ENCODE data around the gene MAB21L3. TPM values are rescaled to one million over a fixed set of nuclear protein-coding genes. Genes with fewer than 3 reads are reported as not detected.

The MAB21L3 gene
- total and polyA plus RNA-seq, 2 of the 13 experiments (the other 11 are each of a cell fraction or from before 2014, with no cell fraction given) = 0.55 to 4.1 TPM

DNA sequence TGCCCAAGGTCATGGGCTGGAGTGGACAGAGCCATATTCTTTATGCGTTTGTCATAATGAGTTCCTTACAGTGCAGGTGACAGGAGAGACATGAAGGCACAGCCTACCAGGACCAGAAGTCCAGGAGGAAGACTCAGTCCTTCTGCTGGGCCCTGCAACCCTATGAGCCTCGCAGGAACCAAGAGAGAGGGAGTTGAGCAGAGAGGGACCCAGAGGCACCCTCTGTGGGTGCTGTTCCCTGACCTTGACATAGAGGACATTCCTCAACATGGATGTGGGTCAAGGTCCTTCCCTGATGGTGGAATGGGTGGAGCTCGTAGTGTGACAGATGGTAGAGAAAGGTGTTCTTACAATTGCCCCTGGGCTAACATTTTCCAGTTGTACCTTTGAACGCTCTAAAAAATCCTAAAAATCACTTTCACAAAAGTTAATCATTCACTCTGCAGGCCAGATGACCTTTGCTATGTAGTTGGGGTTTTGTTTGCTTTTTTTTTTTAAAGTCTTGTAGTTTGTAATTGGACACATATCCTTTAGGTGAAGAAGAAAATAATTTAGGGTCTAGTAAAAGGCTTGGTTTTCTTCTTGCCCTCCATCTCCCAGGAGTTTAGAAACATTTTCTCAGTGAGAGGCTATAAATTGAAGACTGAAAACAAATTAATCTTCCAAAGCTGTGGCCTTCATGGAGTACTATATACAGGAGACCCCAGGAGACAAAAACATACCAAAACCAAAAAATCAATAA, 41.9 kb downstream of the MAB21L3 start (continued):
- TF ChIP-seq, protein P1, sequence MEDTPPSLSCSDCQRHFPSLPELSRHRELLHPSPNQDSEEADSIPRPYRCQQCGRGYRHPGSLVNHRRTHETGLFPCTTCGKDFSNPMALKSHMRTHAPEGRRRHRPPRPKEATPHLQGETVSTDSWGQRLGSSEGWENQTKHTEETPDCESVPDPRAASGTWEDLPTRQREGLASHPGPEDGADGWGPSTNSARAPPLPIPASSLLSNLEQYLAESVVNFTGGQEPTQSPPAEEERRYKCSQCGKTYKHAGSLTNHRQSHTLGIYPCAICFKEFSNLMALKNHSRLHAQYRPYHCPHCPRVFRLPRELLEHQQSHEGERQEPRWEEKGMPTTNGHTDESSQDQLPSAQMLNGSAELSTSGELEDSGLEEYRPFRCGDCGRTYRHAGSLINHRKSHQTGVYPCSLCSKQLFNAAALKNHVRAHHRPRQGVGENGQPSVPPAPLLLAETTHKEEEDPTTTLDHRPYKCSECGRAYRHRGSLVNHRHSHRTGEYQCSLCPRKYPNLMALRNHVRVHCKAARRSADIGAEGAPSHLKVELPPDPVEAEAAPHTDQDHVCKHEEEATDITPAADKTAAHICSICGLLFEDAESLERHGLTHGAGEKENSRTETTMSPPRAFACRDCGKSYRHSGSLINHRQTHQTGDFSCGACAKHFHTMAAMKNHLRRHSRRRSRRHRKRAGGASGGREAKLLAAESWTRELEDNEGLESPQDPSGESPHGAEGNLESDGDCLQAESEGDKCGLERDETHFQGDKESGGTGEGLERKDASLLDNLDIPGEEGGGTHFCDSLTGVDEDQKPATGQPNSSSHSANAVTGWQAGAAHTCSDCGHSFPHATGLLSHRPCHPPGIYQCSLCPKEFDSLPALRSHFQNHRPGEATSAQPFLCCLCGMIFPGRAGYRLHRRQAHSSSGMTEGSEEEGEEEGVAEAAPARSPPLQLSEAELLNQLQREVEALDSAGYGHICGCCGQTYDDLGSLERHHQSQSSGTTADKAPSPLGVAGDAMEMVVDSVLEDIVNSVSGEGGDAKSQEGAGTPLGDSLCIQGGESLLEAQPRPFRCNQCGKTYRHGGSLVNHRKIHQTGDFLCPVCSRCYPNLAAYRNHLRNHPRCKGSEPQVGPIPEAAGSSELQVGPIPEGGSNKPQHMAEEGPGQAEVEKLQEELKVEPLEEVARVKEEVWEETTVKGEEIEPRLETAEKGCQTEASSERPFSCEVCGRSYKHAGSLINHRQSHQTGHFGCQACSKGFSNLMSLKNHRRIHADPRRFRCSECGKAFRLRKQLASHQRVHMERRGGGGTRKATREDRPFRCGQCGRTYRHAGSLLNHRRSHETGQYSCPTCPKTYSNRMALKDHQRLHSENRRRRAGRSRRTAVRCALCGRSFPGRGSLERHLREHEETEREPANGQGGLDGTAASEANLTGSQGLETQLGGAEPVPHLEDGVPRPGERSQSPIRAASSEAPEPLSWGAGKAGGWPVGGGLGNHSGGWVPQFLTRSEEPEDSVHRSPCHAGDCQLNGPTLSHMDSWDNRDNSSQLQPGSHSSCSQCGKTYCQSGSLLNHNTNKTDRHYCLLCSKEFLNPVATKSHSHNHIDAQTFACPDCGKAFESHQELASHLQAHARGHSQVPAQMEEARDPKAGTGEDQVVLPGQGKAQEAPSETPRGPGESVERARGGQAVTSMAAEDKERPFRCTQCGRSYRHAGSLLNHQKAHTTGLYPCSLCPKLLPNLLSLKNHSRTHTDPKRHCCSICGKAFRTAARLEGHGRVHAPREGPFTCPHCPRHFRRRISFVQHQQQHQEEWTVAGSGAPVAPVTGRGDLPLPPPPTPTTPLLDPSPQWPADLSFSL (CRISPR knock-in tag; IDR thresholded peaks at IDR 0.05) = no peak
- TF ChIP-seq PBX2 (CRISPR knock-in tag; IDR thresholded peaks at IDR 0.05) (peak; percentile 26; the same call in 1 of the 2 replicates), ZNF629 (CRISPR knock-in tag; conservative IDR thresholded peaks at IDR 0.05) (peak; percentile 77), HNF1B (CRISPR knock-in tag; IDR thresholded peaks at IDR 0.05) (peak; percentile 95), REST (IDR thresholded peaks at IDR 0.05; ENCODE audit: borderline replicate concordance in 1 of 2, low read depth in 1 of 2, low read length in 2 of 2) (peak in 1 of 2 experiments; percentile 47; a peak in 1 of 4 replicates), NR2F6 (IDR thresholded peaks at IDR 0.05) (peak; percentile 91), NR2F6 (CRISPR knock-in tag; IDR thresholded peaks at IDR 0.05) (peak; percentile 92), TARDBP (CRISPR knock-in tag; IDR thresholded peaks at IDR 0.05) (peak; percentile 58), MXD4 (CRISPR knock-in tag; IDR thresholded peaks at IDR 0.05) (0 out of 2 replicates have a peak, but pooled peaks have one; percentile 51), BRD4 (CRISPR knock-in tag; IDR thresholded peaks at IDR 0.05) (0 out of 2 replicates have a peak, but pooled peaks have one; percentile 51), ZFAT (CRISPR knock-in tag; conservative IDR thresholded peaks at IDR 0.05) (no peak)
- TF ChIP-seq, protein P2, sequence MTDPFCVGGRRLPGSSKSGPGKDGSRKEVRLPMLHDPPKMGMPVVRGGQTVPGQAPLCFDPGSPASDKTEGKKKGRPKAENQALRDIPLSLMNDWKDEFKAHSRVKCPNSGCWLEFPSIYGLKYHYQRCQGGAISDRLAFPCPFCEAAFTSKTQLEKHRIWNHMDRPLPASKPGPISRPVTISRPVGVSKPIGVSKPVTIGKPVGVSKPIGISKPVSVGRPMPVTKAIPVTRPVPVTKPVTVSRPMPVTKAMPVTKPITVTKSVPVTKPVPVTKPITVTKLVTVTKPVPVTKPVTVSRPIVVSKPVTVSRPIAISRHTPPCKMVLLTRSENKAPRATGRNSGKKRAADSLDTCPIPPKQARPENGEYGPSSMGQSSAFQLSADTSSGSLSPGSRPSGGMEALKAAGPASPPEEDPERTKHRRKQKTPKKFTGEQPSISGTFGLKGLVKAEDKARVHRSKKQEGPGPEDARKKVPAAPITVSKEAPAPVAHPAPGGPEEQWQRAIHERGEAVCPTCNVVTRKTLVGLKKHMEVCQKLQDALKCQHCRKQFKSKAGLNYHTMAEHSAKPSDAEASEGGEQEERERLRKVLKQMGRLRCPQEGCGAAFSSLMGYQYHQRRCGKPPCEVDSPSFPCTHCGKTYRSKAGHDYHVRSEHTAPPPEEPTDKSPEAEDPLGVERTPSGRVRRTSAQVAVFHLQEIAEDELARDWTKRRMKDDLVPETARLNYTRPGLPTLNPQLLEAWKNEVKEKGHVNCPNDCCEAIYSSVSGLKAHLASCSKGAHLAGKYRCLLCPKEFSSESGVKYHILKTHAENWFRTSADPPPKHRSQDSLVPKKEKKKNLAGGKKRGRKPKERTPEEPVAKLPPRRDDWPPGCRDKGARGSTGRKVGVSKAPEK (CRISPR knock-in tag; IDR thresholded peaks at IDR 0.05; ENCODE audit: borderline replicate concordance) = no peak
